SK-N-SH (cell line): Measurements from ENCODE around the gene TTN. TPM values are rescaled to one million over a fixed set of nuclear protein-coding genes. Genes with fewer than 3 reads are reported as not detected.

Experiments
- CTCF ChIA-PET: fragments of 300-600, 350-600 bp; formaldehyde crosslinking; extraction: SDS; loops from one replicate; lab custom pipeline; 2021; lab: Yijun Ruan, JAX
- POLR2A ChIA-PET: fragments of 350-600 bp; sonication (Branson Sonifier 250); formaldehyde crosslinking; extraction: SDS; loops from one replicate; lab custom pipeline; 2020; ENCODE audit warnings: antibody characterized with exemption, inconsistent platforms; lab: Yijun Ruan, JAX
- DNase-seq: peaks from one replicate; pipeline ENCODE4 v3.0.0; 2012
- H2AFZ ChIP-seq: fragments of 200-600 bp; sonication (generic); 2 replicates; pipeline ENCODE4 v1.8.1; 2016; ENCODE audit warnings: antibody characterized with exemption, mild to moderate bottlenecking, low read depth
- H3F3A ChIP-seq: fragments of 200-600 bp; sonication (generic); replicated peaks from 2 replicates; pipeline ENCODE3; 2016; ENCODE audit warnings: antibody characterized with exemption, mild to moderate bottlenecking; ENCODE audit not compliant: insufficient read depth
- H3K27ac ChIP-seq, 2 experiments: fragments of 200-500 bp in 1 of 2; fragments of 200-600 bp in 1 of 2; sonication (Bioruptor generic) in 1 of 2; sonication (generic), shearing (Covaris generic) in 1 of 2; 2 replicates each; pipeline versions ENCODE4 v1.5.1 to v1.6.1; 2014 to 2016; ENCODE audit warnings: low read depth in 2 of 2, inconsistent platforms in 1 of 2, low read length in 1 of 2, mild to moderate bottlenecking in 1 of 2, mixed read lengths in 1 of 2
- H3K27me3 ChIP-seq: fragments of 200-600 bp; sonication (generic), shearing (Covaris generic); 2 replicates; pipeline ENCODE4 v1.6.1; 2016; ENCODE audit warnings: mixed run types; ENCODE audit not compliant: insufficient read depth
- H3K36me3 ChIP-seq, 2 experiments: fragments of 200-500 bp in 1 of 2; fragments of 200-600 bp in 1 of 2; sonication (Bioruptor generic) in 1 of 2; sonication (generic) in 1 of 2; replicated peaks in 1 of 2; 2 replicates each; pipeline versions ENCODE3 to v1.5.1; 2014 to 2016; ENCODE audit warnings: low read length in 1 of 2, mild to moderate bottlenecking in 1 of 2; ENCODE audit not compliant: insufficient read depth in 2 of 2, control insufficient read depth in 1 of 2
- H3K4me1 ChIP-seq, 2 experiments: fragments of 200-500 bp in 1 of 2; fragments of 200-600 bp in 1 of 2; sonication (Bioruptor generic) in 1 of 2; sonication (generic), shearing (Covaris generic) in 1 of 2; 2 replicates each; pipeline versions ENCODE4 v1.5.1 to v1.6.1; 2014 to 2016; ENCODE audit warnings: low read depth in 1 of 2, low read length in 1 of 2, mixed run types in 1 of 2; ENCODE audit not compliant: insufficient read depth in 2 of 2, control insufficient read depth in 1 of 2
- H3K4me2 ChIP-seq: fragments of 200-600 bp; sonication (generic), shearing (Covaris generic); 2 replicates; pipeline ENCODE4 v1.6.1; 2017; ENCODE audit warnings: mixed run types
- H3K4me3 ChIP-seq, 2 experiments: fragments of 200-500 bp in 1 of 2; fragments of 200-600 bp in 1 of 2; sonication (Bioruptor generic) in 1 of 2; sonication (generic), shearing (Covaris generic) in 1 of 2; 2 replicates each; pipeline versions ENCODE4 v1.5.1 to v1.8.1; 2014 to 2016; ENCODE audit warnings: low read depth in 2 of 2, inconsistent platforms in 1 of 2, low read length in 1 of 2, mild to moderate bottlenecking in 1 of 2, mixed read lengths in 1 of 2, moderate library complexity in 1 of 2
- H3K79me2 ChIP-seq: fragments of 200-600 bp; sonication (generic); 2 replicates; pipeline ENCODE4 v1.8.1; 2017; ENCODE audit warnings: mild to moderate bottlenecking; ENCODE audit not compliant: insufficient read depth
- H3K9ac ChIP-seq: fragments of 200-600 bp; sonication (generic); 2 replicates; pipeline ENCODE4 v1.6.1; 2017; ENCODE audit warnings: mixed run types
- H3K9me2 ChIP-seq: fragments of 200-600 bp; sonication (generic); 2 replicates; pipeline ENCODE4 v1.6.1; 2017; ENCODE audit warnings: mixed run types
- H3K9me3 ChIP-seq: fragments of 200-600 bp; sonication (generic); 2 replicates; pipeline ENCODE4 v1.6.1; 2017; ENCODE audit warnings: mixed run types, mild to moderate bottlenecking, moderate library complexity
- H4K20me1 ChIP-seq: fragments of 200-600 bp; sonication (generic); 2 replicates; pipeline ENCODE4 v1.6.1; 2017; ENCODE audit warnings: mild to moderate bottlenecking, mixed run types; ENCODE audit not compliant: insufficient read depth
- CTCF ChIP-seq: fragments of 200-600 bp; sonication (generic); IDR thresholded peaks from 2 replicates; pipeline ENCODE4 v1.6.1; 2017; ENCODE audit warnings: antibody characterized with exemption, mild to moderate bottlenecking, moderate library complexity
- EP300 ChIP-seq, 2 experiments: IDR thresholded peaks; 2 replicates each; pipeline versions ENCODE4 v1.4.0 to v1.6.1; 2012; ENCODE audit warnings: borderline replicate concordance in 1 of 2, low read depth in 1 of 2, low read length in 1 of 2
- FOXM1 ChIP-seq: IDR thresholded peaks from 2 replicates; pipeline ENCODE4 v1.4.0; 2012; ENCODE audit warnings: low read depth, mild to moderate bottlenecking
- GABPA ChIP-seq: IDR thresholded peaks from 2 replicates; pipeline ENCODE4 v1.4.0; 2012; ENCODE audit warnings: low read depth, mild to moderate bottlenecking
- IRF3 ChIP-seq: fragments of 150-350 bp; IDR thresholded peaks from 2 replicates; pipeline ENCODE4 v1.6.1; 2016; ENCODE audit warnings: mild to moderate bottlenecking, low read depth, low read length
- JUND ChIP-seq: IDR thresholded peaks from 2 replicates; pipeline ENCODE4 v1.4.0; 2012
- RCOR1 ChIP-seq: fragments of 150-350 bp; IDR thresholded peaks from 2 replicates; pipeline ENCODE4 v1.6.1; 2017; ENCODE audit warnings: antibody characterized with exemption, low read length
- RFX5 ChIP-seq: IDR thresholded peaks from 2 replicates; pipeline ENCODE4 v1.6.1; 2012; ENCODE audit warnings: mild to moderate bottlenecking, improper control_type of control experiment, low read length
- TAF1 ChIP-seq: IDR thresholded peaks from 2 replicates; pipeline ENCODE4 v1.6.1; 2012; ENCODE audit warnings: low read depth, mild to moderate bottlenecking, low read length, moderate library complexity, borderline replicate concordance
- ZBTB33 ChIP-seq: IDR thresholded peaks from 2 replicates; pipeline ENCODE4 v1.4.0; 2012; ENCODE audit warnings: low read depth, borderline replicate concordance
- WGBS: methylation state at CpG from one replicate; pipeline ENCODE4 v1.1.6; 2017; ENCODE audit warnings: low lambda C conversion rate; 5-methylcytosine and 5-hydroxymethylcytosine counted together
- polyA plus RNA-seq, 3 experiments: library from polyadenylated mRNA; depleted of rRNA; stranded (reverse); fragments of >200 nt; gene quantifications; 2 replicates each; pipeline ENCODE4 v1.2.3, GENCODE V29; 2012

The TTN gene
- polyA plus RNA-seq, 1 of the 3 experiments (the other 2 are of a cell fraction), result 0.08 TPM

GRCh38 chr2:178589335-178589734 lies 217.9 kb downstream of the TTN start:
- no peak overlapping the region for H2AFZ ChIP-seq

More at GRCh38 chr2:178589335-178589734, 217.9 kb downstream of the TTN start:
- ChIA-PET POLR2A (no interaction called here), CTCF (no interaction called here)
- Histone ChIP-seq H4K20me1 (no peaks in the 10 kb centered on the region), H3K9me2 (no peaks in the 10 kb centered on the region), H3K27ac (no peak overlapping the region), H3K79me2 (no peaks in the 10 kb centered on the region), H3K4me3 (no peak overlapping the region), H3K9me3 (no peaks in the 10 kb centered on the region), H3K4me2 (no peak overlapping the region), H3F3A (no peaks in the 10 kb centered on the region), H3K36me3 (no peaks in the 10 kb centered on the region), H3K9ac (no peak overlapping the region), H3K4me1 (no peaks in the 10 kb centered on the region), H3K27me3 (no peaks in the 10 kb centered on the region)
- 92% methylated on average over 2 of the region's 2 CpGs for WGBS
- DNase-seq, result no peak
- TF ChIP-seq ZBTB33, result no peak
- no peak for TF ChIP-seq TAF1
- no peak for TF ChIP-seq FOXM1
- TF ChIP-seq EP300 (IDR thresholded peaks at IDR 0.05; ENCODE audit: borderline replicate concordance in 1 of 2, low read depth in 1 of 2, low read length in 1 of 2), result no peak
- no peak for TF ChIP-seq RFX5
- TF ChIP-seq CTCF, result no peak
- TF ChIP-seq GABPA, result no peak
- no peak for TF ChIP-seq JUND
- no peak for TF ChIP-seq RCOR1
- no peak for TF ChIP-seq IRF3
